Measurements from ENCODE around the gene TTC7B. TPM values are rescaled to one million over a fixed set of nuclear protein-coding genes. Genes with fewer than 3 reads are reported as not detected.
A peak's percentile ranks its signal among the peaks of the same experiment; 100 is the strongest.

TTC7B gene
- total RNA-seq, 1 experiment from 2014 or later: under 0.01 TPM

DNA sequence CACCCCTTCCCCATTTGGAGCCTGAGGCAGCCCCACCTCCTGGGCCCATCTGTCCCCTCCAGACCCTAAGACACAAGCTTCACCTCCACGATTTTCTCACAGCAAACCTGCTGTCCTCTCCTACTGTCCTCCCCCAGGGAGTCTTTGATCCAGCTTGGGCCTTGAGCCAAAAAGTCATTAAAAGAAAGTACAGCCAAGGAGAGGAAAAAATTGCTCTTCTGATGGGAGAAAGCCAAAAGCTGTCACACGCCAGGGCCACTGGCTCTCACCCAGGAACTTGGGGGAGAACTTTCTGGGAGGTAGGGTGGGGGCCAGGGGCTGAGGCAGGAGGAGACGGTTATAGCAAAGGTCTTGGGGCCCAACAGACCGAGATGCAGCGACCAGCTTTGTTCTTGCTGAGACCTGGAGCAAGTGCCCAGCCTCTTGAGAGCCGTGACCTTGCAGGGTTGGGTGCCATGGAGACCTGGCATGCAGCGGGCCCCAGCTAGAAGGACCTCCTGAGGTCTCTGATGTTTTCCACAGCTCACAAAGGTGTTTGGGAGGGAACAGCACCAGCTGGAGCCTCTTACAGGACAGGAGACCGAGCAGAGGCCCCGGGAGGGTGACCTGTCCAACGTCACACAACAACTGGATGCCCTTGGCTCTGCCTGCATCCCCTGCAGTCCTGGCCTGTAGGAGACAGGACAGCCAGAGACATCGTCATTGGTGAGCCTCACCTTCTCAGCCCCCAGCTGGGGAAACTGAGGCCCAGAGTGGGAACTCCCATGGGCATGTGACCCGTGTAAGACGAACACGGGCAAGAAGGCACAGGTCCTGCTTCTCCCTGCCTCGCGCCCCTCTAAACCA is 294.9 kb downstream of the TTC7B start:
- Histone ChIP-seq H3K4me1 (ENCODE audit: low read length) (no peaks in the 10 kb centered on the region), H2AFZ (ENCODE audit: low read length) (no peak overlapping the region), H3K27me3 (ENCODE audit: low read length) (no peaks in the 10 kb centered on the region; the same call in 1 of the 2 replicates), H3K27ac (ENCODE audit: low read length) (no peak overlapping the region), H3K9ac (ENCODE audit: low read length) (no peak overlapping the region), H3K9me2 (replicated peaks; ENCODE audit: insufficient read depth, low read length) (no peaks in the 10 kb centered on the region), H3K79me2 (ENCODE audit: low read length) (no peaks in the 10 kb centered on the region), H3K36me3 (ENCODE audit: insufficient read depth, low read length) (no peaks in the 10 kb centered on the region), H4K20me1 (ENCODE audit: insufficient read depth, low read depth, low read length) (no peaks in the 10 kb centered on the region), H3K9me3 (ENCODE audit: low read length) (no peaks in the 10 kb centered on the region; the same call in 1 of the 2 replicates), H3K4me3 (ENCODE audit: low read length) (no peak overlapping the region), H3K4me2 (ENCODE audit: low read depth, low read length, poor library complexity, severe bottlenecking) (no peak overlapping the region)
- DNase-seq: no peak

DNA sequence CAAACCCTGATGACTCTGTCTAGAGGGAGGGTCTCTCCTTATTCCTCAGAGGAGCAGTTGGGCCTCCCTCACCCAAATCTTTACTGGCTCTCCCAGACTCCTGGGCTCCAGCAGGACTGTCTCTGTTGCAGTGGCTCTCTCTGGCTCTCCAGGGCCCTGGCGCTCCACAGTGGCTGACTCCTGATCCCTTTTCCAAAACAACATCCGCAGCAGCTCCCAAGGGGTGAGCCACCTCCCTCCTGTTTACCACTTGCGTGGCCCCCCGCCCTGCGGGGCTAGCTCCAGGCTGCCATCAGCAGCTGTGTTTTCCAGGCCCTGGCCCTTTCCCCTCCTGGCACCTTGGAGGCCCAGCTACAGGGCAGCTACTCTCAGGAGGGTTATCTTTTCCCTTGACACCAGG is 295.9 kb downstream of the TTC7B start:
- Histone ChIP-seq H3K9me3 (ENCODE audit: low read length) (no peaks in the 10 kb centered on the region), H3K79me2 (ENCODE audit: low read length) (no peaks in the 10 kb centered on the region), H3K4me2 (ENCODE audit: low read depth, low read length, poor library complexity, severe bottlenecking) (no peak overlapping the region), H3K9ac (ENCODE audit: low read length) (no peak overlapping the region), H3K27me3 (ENCODE audit: low read length) (no peaks in the 10 kb centered on the region; the same call in 1 of the 2 replicates), H3K27ac (ENCODE audit: low read length) (no peak overlapping the region), H3K9me2 (replicated peaks; ENCODE audit: insufficient read depth, low read length) (no peaks in the 10 kb centered on the region), H4K20me1 (ENCODE audit: insufficient read depth, low read depth, low read length) (no peaks in the 10 kb centered on the region), H2AFZ (ENCODE audit: low read length) (no peak overlapping the region), H3K36me3 (ENCODE audit: insufficient read depth, low read length) (no peaks in the 10 kb centered on the region), H3K4me3 (ENCODE audit: low read length) (no peak overlapping the region), H3K4me1 (ENCODE audit: low read length) (no peaks in the 10 kb centered on the region)
- DNase-seq: no peak

DNA sequence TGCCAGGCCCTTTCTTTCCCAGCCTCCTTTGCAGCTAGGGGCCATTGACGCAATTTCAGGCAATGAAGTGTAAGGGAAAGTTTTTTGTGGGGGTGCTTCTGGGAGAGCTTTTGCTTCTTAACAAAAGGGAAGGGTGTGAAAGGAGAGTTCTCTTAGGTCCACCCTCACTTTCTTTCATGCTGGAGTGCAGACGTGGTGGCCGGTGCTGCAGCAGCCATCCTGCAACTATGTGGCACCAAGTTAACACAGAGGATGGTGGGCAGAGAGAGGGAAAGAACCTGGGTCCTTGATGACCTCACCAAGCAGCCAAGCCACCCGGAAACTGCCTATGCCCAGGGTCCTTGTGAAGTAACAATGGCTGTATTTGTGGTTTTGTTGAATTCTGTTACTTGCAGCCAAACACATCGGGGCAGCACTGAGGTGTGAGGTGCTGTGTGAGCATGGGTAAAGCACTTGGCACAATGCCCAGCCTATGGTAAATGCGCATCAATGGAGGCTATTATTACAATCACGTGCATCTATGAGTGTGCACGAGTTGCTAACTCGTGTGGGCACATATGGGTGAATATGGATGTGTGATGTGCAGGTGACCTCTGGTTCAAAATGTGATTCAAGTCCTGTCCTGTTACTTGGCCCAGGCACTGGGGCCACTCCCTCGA is 296.8 kb downstream of the TTC7B start:
- no peaks in the 10 kb centered on the region for H3K79me2 ChIP-seq (ENCODE audit: low read length)
- no peak overlapping the region for H3K9ac ChIP-seq (ENCODE audit: low read length)
- no peak overlapping the region for H3K27ac ChIP-seq (ENCODE audit: low read length)
- H3K4me3 ChIP-seq (ENCODE audit: low read length): no peak overlapping the region
- no peak overlapping the region for H3K4me2 ChIP-seq (ENCODE audit: low read depth, low read length, poor library complexity, severe bottlenecking)
- peak overlapping the region; percentile 12; the same call in 1 of the 2 replicates for H2AFZ ChIP-seq (ENCODE audit: low read length)
- H3K9me2 ChIP-seq (replicated peaks; ENCODE audit: insufficient read depth, low read length): no peaks in the 10 kb centered on the region
- H3K4me1 ChIP-seq (ENCODE audit: low read length): no peaks in the 10 kb centered on the region
- H3K36me3 ChIP-seq (ENCODE audit: insufficient read depth, low read length): no peaks in the 10 kb centered on the region
- H3K27me3 ChIP-seq (ENCODE audit: low read length): no peaks in the 10 kb centered on the region; the same call in 1 of the 2 replicates
- no peaks in the 10 kb centered on the region for H4K20me1 ChIP-seq (ENCODE audit: insufficient read depth, low read depth, low read length)
- peak; percentile 62 for DNase-seq
- no peaks in the 10 kb centered on the region for H3K9me3 ChIP-seq (ENCODE audit: low read length)

DNA sequence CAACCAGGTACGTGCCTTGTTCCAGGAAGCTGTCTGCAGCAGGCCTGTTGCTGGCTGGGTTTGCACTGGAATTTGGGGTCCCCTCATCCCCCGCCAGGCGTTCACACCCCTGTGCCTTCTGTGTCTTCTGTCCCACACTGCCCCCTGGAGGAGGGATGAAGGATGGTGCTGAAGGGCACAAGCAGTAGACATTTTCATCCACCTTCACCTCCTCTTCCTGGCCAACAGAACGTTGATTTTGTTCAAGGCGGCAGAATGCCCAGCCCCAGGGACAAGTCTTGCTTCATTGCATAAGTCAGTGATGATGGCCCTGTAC is 297.3 kb downstream of the TTC7B start:
- H2AFZ ChIP-seq (ENCODE audit: low read length): peak overlapping the region; percentile 12; the same call in 1 of the 2 replicates
- no peak overlapping the region for H3K4me2 ChIP-seq (ENCODE audit: low read depth, low read length, poor library complexity, severe bottlenecking)

DNA sequence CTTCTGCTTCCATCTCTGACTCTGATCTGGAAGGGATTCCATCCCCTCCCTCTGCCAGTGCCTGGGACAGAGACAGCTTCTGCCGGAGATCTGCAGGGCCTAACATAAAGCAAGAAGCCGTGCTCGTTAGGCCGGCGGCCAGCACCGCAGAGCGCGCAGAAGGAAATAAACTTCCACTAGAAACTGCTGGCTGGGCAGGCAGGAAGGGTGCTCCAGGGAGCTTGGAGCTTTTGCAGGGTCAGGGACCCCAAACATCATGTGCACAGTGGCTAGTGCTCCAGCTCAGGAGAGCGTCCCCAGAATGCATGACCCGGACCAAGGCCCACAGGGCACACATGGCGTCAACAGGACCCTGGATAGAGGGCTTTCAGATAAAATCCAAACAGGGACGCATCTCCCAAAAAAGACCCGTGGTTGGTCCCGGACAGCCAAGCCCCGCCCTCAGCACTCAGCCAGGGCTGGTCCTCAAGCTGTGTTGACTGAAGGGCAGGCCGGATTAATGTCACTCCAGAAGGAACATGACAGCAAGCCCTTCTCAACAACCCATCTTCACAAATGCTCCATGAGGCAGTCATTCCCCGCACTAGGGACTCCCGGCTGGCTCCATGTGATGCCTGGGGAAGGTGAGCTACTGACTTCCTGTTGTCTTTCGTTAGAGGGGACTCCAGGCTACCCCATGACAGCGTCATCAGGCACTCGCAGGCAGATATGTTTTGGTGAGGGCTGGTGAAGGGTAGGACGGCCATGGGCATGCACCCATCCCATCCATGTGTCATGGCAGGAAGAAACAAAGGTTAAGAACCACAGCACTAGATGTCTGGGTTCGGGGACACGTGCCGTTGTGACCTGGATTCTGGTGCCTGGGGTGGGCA is 297.9 kb downstream of the TTC7B start:
- Histone ChIP-seq H3K27ac (ENCODE audit: low read length) (no peak overlapping the region), H3K9me2 (replicated peaks; ENCODE audit: insufficient read depth, low read length) (no peaks in the 10 kb centered on the region), H3K36me3 (ENCODE audit: insufficient read depth, low read length) (no peaks in the 10 kb centered on the region), H4K20me1 (ENCODE audit: insufficient read depth, low read depth, low read length) (no peaks in the 10 kb centered on the region), H3K4me2 (ENCODE audit: low read depth, low read length, poor library complexity, severe bottlenecking) (no peak overlapping the region), H2AFZ (ENCODE audit: low read length) (no peak overlapping the region), H3K9ac (ENCODE audit: low read length) (no peak overlapping the region), H3K79me2 (ENCODE audit: low read length) (no peaks in the 10 kb centered on the region), H3K9me3 (ENCODE audit: low read length) (no peaks in the 10 kb centered on the region), H3K27me3 (ENCODE audit: low read length) (no peaks in the 10 kb centered on the region; the same call in 1 of the 2 replicates), H3K4me3 (ENCODE audit: low read length) (no peak overlapping the region), H3K4me1 (ENCODE audit: low read length) (no peaks in the 10 kb centered on the region)
- DNase-seq: no peak

More for the DNA sequence above, 297.3 kb downstream of the TTC7B start:
- Histone ChIP-seq H3K4me1 (ENCODE audit: low read length) (no peaks in the 10 kb centered on the region), H3K27ac (ENCODE audit: low read length) (no peak overlapping the region), H4K20me1 (ENCODE audit: insufficient read depth, low read depth, low read length) (no peaks in the 10 kb centered on the region), H3K9me3 (ENCODE audit: low read length) (no peaks in the 10 kb centered on the region), H3K9ac (ENCODE audit: low read length) (no peak overlapping the region), H3K4me3 (ENCODE audit: low read length) (no peak overlapping the region), H3K79me2 (ENCODE audit: low read length) (no peaks in the 10 kb centered on the region), H3K36me3 (ENCODE audit: insufficient read depth, low read length) (no peaks in the 10 kb centered on the region), H3K27me3 (ENCODE audit: low read length) (no peaks in the 10 kb centered on the region; the same call in 1 of the 2 replicates), H3K9me2 (replicated peaks; ENCODE audit: insufficient read depth, low read length) (no peaks in the 10 kb centered on the region)
- DNase-seq: peak; percentile 87

DNA sequence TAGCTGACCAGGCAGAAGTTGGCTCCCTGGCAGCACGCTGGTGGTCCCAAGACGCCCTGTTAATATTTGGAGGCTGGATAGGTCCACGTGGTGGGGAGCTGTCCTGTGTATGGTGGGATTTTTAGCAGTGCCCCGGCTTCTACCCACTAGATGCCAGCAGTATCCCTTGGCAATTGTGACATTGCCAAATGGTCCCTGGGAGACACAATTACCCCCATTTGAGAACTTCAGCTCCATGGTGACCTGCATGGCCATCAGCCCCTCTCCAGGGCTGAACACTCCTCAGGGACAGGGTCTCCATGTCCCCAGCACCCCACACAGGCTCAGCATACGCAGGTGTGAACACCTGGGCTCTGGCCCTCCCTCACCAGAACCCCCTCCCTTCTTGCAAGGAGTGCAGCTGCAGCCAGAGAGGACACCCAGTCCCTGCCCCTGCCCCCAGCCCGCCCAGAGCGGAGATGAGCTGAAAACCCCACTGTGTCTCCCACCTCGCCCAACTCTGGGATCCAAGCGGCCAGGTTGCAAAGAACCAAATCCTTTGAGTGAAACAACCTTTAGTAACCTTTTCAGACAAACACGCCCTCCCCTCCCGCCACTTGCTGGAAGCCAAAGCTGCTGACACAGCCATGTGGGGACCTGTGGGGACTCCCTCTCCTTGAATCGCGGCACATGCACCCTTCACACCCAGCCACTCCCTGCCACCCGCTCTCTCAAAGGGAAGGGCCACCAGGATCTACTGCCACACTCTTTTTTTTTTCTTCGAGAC is 299.0 kb downstream of the TTC7B start:
- Histone ChIP-seq H3K4me1 (ENCODE audit: low read length) (no peaks in the 10 kb centered on the region), H3K27ac (ENCODE audit: low read length) (no peak overlapping the region), H3K79me2 (ENCODE audit: low read length) (no peaks in the 10 kb centered on the region), H3K4me3 (ENCODE audit: low read length) (no peak overlapping the region), H3K4me2 (ENCODE audit: low read depth, low read length, poor library complexity, severe bottlenecking) (no peak overlapping the region), H3K27me3 (ENCODE audit: low read length) (no peaks in the 10 kb centered on the region; the same call in 1 of the 2 replicates), H3K9me2 (replicated peaks; ENCODE audit: insufficient read depth, low read length) (no peaks in the 10 kb centered on the region), H3K9ac (ENCODE audit: low read length) (no peak overlapping the region), H2AFZ (ENCODE audit: low read length) (no peak overlapping the region), H3K36me3 (ENCODE audit: insufficient read depth, low read length) (no peaks in the 10 kb centered on the region), H4K20me1 (ENCODE audit: insufficient read depth, low read depth, low read length) (no peaks in the 10 kb centered on the region), H3K9me3 (ENCODE audit: low read length) (no peaks in the 10 kb centered on the region)
- no peak for DNase-seq

DNA sequence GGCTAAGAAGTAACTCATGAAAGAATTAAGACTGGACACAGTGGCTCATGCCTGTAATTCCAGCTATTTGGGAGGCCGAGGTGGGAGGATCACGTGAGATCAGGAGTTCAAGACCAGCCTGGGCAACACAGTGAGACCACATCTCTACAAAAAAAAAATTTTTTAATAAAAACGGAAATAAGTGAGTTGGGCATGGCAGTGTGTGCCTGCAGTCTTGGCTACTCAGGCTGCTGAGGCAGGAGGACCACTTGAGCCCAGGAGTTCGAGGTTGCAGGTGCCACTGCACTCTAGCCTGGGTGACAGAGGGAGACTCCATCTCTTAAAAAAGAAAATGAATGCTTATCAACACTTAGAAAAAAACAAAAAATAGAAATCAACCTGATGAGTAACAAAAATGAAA is 301.7 kb downstream of the TTC7B start:
- no peaks in the 10 kb centered on the region for H3K4me1 ChIP-seq (ENCODE audit: low read length)
- H4K20me1 ChIP-seq (ENCODE audit: insufficient read depth, low read depth, low read length): no peaks in the 10 kb centered on the region
- H3K4me3 ChIP-seq (ENCODE audit: low read length): no peak overlapping the region
- H3K9me2 ChIP-seq (replicated peaks; ENCODE audit: insufficient read depth, low read length): no peaks in the 10 kb centered on the region
- H3K27me3 ChIP-seq (ENCODE audit: low read length): no peaks in the 10 kb centered on the region; the same call in 1 of the 2 replicates
- no peak overlapping the region for H3K27ac ChIP-seq (ENCODE audit: low read length)
- H3K9ac ChIP-seq (ENCODE audit: low read length): no peak overlapping the region
- no peaks in the 10 kb centered on the region for H3K79me2 ChIP-seq (ENCODE audit: low read length)
- no peak overlapping the region for H3K4me2 ChIP-seq (ENCODE audit: low read depth, low read length, poor library complexity, severe bottlenecking)
- no peak for DNase-seq
- H3K36me3 ChIP-seq (ENCODE audit: insufficient read depth, low read length): no peaks in the 10 kb centered on the region
- no peak overlapping the region for H2AFZ ChIP-seq (ENCODE audit: low read length)
- H3K9me3 ChIP-seq (ENCODE audit: low read length): no peaks in the 10 kb centered on the region
